Peyer's patch (tissue), 4 donors: Measurements from ENCODE around the gene INF2. TPM values are rescaled to one million over a fixed set of nuclear protein-coding genes. Genes with fewer than 3 reads are reported as not detected.

ENCODE experiments used
- DNase-seq, 3 donors: peaks; one replicate each; pipeline ENCODE4 v3.0.0-alpha.2; 2017 to 2019
- H3K27ac ChIP-seq, 4 donors: fragments of 200-600 bp; sonication (generic); one replicate each; pipeline ENCODE4 v1.5.1; 2016 to 2019
- H3K27me3 ChIP-seq, 2 donors: fragments of 200-600 bp; sonication (generic); one replicate each; pipeline ENCODE4 v1.5.1; 2019
- H3K36me3 ChIP-seq, 3 donors: fragments of 200-600 bp; sonication (generic); one replicate each; pipeline ENCODE4 v1.5.1; 2016 to 2019
- H3K4me1 ChIP-seq, 4 donors: fragments of 200-600 bp; sonication (generic); one replicate each; pipeline ENCODE4 v1.5.1; 2016 to 2019
- H3K4me3 ChIP-seq, 4 donors: fragments of 200-600 bp; sonication (generic); 1 replicate in 3 of 4; 2 replicates in 1 of 4; pipeline ENCODE4 v1.5.1; 2016 to 2019; ENCODE audit warnings: mild to moderate bottlenecking in 1 of 4
- H3K9me3 ChIP-seq, 4 donors: fragments of 200-600 bp; sonication (generic); one replicate each; pipeline ENCODE4 v1.5.1; 2016 to 2019; ENCODE audit warnings: mild to moderate bottlenecking in 1 of 4
- CTCF ChIP-seq, 6 experiments: fragments of 450-650 bp in 4 of 6; fragments of 200-600 bp in 2 of 6; sonication (generic) in 1 of 6; IDR thresholded peaks; one replicate each; pipeline ENCODE4 v1.5.1; 2017 to 2019; ENCODE audit warnings: antibody characterized with exemption in 6 of 6, mild to moderate bottlenecking in 3 of 6, moderate library complexity in 1 of 6
- POLR2A ChIP-seq, 2 donors: fragments of 450-650 bp; IDR thresholded peaks; one replicate each; pipeline ENCODE4 v1.5.1; 2017; ENCODE audit warnings: antibody characterized with exemption in 2 of 2, mild to moderate bottlenecking in 2 of 2, moderate library complexity in 2 of 2
- total RNA-seq, 4 donors: library from RNA; depleted of rRNA; stranded (reverse); fragments of >200 nt; gene quantifications; one replicate each; pipeline ENCODE4 v1.1.0, GENCODE V29; 2016

INF2 gene
- total RNA-seq, 4 donors from 2014 or later: 137 to 287 (median 203) TPM

GRCh38 chr14:104721505-104722431, 32.4 kb downstream of the INF2 start:
- H3K4me3 ChIP-seq: no peak overlapping the region
- H3K27ac ChIP-seq: peak overlapping the region in 1 of 4 donors; percentile 76

GRCh38 chr14:104722938-104723650, 33.7 kb downstream of the INF2 start:
- Histone ChIP-seq H3K27ac (peak overlapping the region; percentile 68 to 88 (median 72)), H3K4me1 (peaks cover 6 to 39% (median 14%) of the 10 kb centered on the region in 4 donors), H3K9me3 (no peaks in the 10 kb centered on the region), H3K27me3 (no peaks in the 10 kb centered on the region), H3K36me3 (peaks cover 0 to 14% (median 0%) of the 10 kb centered on the region in 3 donors), H3K4me3 (peak overlapping the region; percentile 64 to 94 (median 90))
- TF ChIP-seq CTCF (IDR thresholded peaks at IDR 0.05) (no peak), POLR2A (IDR thresholded peaks at IDR 0.05) (no peak)
- DNase-seq: peak in 2 of 3 donors; percentile 65 to 70

More at GRCh38 chr14:104721505-104722431, 32.4 kb downstream of the INF2 start:
- peaks cover 6 to 39% (median 14%) of the 10 kb centered on the region in 4 donors for H3K4me1 ChIP-seq
- no peak for TF ChIP-seq CTCF (IDR thresholded peaks at IDR 0.05)
- no peak for TF ChIP-seq POLR2A (IDR thresholded peaks at IDR 0.05)
- peaks cover 0 to 20% (median 0%) of the 10 kb centered on the region in 3 donors for H3K36me3 ChIP-seq
- no peaks in the 10 kb centered on the region for H3K9me3 ChIP-seq
- no peak for DNase-seq
- H3K27me3 ChIP-seq: no peaks in the 10 kb centered on the region

GRCh38 chr14:104723651-104724406, 34.4 kb downstream of the INF2 start, which contains the start of gene ADSS1:
Gene ADSS1, plus strand, starts transcription at chr14:104724229. Its CDS starts 42 bp downstream, at chr14:104724271.
- Histone ChIP-seq H3K4me1 (peaks cover 6 to 39% (median 14%) of the 10 kb centered on the region in 4 donors), H3K27me3 (no peaks in the 10 kb centered on the region), H3K4me3 (peak within 1 kb of the TSS; percentile 64 to 94 (median 90)), H3K9me3 (no peaks in the 10 kb centered on the region), H3K36me3 (peaks cover 0 to 12% (median 0%) of the 10 kb centered on the region in 3 donors), H3K27ac (peak within 1 kb of the TSS; percentile 68 to 88 (median 72))
- TF ChIP-seq POLR2A (IDR thresholded peaks at IDR 0.05): no peak
- TF ChIP-seq CTCF (IDR thresholded peaks at IDR 0.05): peak; percentile 87 to 99 (median 94)
- peak; percentile 62 to 87 (median 86) for DNase-seq

GRCh38 chr14:104724407-104724980, 35.1 kb downstream of the INF2 start:
- Histone ChIP-seq H3K27ac (peak overlapping the region; percentile 68 to 88 (median 72)), H3K4me1 (peaks cover 6 to 39% (median 14%) of the 10 kb centered on the region in 4 donors)

More at GRCh38 chr14:104724407-104724980, 35.1 kb downstream of the INF2 start:
- DNase-seq: peak in 2 of 3 donors; percentile 66 to 68
- Histone ChIP-seq H3K4me3 (peak overlapping the region; percentile 64 to 94 (median 90)), H3K27me3 (no peaks in the 10 kb centered on the region), H3K36me3 (peaks cover 0 to 5% (median 0%) of the 10 kb centered on the region in 3 donors), H3K9me3 (no peaks in the 10 kb centered on the region)
- no peak for TF ChIP-seq CTCF (IDR thresholded peaks at IDR 0.05)
- TF ChIP-seq POLR2A (IDR thresholded peaks at IDR 0.05): no peak
